DMS 273 (cell line): Measurements from ENCODE around the gene GABRG2.
A peak's percentile ranks its signal among the peaks of the same experiment; 100 is the strongest.
"Not testable (repeated sequence)": the region's sequence is repeated elsewhere in the genome, so short reads cannot be mapped to it uniquely, and the experiment has no call there.

Source experiments
- DNase-seq: peaks from one replicate; lab custom pipeline; 2025; ENCODE audit not compliant: unreplicated experiment; lab: John Stamatoyannopoulos, UW

The GABRG2 gene

DNA sequence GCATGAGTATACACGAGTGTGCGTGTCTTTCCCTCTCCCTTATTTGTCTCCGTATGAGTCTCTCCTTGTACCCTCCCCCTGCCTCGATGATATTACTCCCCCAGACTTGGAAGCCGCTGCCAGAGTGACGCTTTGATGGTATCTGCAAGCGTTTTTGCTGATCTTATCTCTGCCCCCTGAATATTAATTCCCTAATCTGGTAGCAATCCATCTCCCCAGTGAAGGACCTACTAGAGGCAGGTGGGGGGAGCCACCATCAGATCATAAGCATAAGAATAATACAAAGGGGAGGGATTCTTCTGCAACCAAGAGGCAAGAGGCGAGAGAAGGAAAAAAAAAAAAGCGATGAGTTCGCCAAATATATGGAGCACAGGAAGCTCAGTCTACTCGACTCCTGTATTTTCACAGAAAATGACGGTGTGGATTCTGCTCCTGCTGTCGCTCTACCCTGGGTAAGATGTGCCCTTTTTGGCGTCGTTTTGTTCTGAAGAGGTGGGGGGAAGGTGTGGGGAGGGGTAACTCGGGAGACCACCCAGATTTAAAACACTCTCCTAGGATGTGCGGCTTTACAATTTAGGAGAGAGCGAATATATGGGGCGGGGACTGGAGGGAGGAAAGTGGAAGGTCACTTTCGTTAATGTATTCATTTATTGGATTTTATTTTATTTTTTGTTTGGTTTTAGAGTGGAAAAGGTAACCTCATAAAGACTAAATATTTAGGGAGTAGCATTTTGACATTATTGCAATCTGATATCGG, at the start of gene GABRG2:
Gene GABRG2, plus strand, starts transcription at position 119 of the 757 bp plus-strand sequence. Its CDS starts 227 bp downstream, at position 346.
- DNase-seq, result no peak

- DNase-seq, result no peak
Observed at GRCh38 chr5:162025312-162025711, 42.3 kb upstream of the GABRG2 start.

DNA sequence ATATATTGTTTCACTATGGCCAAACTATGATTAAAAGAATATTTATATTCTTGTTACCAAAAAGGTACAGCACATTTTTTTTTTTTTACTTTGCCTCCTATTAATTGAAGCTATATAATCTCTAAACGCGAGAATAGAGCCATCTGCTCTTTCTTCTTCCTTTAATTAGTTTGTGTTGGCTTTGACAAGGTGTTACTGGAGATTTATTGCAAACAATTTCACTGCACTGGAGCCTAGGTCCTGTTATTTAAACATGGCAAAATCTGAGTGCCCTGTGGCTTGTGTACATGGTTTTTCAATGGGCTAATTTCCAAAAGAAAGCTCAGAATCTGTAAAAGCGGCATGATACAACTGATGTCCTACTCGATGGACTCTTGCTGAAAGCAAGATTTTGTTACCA, 40.8 kb upstream of the GABRG2 start:
- no peak for DNase-seq

GRCh38 chr5:162037431-162037830, 30.1 kb upstream of the GABRG2 start:
- no peak for DNase-seq

DNA sequence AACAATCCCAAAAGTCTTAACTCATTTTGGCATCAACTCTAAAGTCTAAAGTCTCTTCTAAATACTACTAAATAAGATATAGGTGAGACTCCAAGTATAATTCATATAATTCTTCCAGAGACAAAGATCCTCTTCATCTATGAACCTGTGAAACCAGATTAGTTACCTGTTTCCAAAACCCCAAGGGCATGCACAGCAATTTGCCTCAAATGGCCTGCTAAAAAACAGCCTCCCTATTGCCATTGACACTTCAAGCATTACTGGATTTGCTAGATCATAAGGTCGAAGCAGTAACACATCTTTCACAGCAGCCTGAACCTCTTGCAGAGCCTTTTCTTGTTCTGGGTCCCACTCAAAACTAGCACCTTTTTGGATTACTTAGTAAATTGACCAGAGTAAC, 20.3 kb upstream of the GABRG2 start:
- no peak for DNase-seq

- no peak for DNase-seq
Observed at GRCh38 chr5:162052676-162053075, 14.9 kb upstream of the GABRG2 start.

DNA sequence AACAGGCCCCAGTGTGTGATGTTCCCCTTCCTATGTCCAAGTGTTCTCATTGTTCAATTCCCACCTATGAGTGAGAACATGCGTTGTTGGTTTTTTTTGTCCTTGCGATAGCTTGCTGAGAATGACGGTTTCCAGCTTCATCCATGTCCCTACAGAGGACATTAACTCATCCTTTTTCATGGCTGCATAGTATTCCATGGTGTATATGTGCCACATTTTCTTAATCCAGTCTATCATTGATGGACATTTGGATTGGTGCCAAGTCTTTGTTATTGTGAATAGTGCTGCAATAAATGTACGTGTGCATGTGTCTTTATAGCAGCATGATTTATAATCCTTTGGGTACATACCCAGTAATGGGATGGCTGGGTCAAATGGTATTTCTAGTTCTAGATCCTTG, 12.5 kb upstream of the GABRG2 start:
- DNase-seq, result not testable (repeated sequence)

DNA sequence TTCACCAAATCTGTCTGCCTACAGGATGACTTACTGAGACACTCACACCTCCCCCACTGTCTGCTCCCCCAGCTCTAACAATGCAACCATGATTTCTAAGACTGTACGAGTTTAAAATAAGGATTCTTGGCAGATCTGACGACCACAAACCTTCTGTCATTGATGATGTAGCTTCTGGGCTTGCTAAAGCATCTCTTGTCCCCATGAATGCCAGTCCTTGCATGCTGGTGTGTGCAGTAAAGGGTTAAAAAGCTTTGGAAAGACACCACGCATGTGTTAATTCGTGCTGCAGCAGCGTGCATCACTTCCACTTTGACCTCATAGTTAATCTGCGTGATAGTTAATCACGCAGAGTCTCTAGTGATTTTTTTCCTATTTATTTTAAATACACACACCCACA, 411 bp upstream of the GABRG2 start:
- DNase-seq, result no peak

DNA sequence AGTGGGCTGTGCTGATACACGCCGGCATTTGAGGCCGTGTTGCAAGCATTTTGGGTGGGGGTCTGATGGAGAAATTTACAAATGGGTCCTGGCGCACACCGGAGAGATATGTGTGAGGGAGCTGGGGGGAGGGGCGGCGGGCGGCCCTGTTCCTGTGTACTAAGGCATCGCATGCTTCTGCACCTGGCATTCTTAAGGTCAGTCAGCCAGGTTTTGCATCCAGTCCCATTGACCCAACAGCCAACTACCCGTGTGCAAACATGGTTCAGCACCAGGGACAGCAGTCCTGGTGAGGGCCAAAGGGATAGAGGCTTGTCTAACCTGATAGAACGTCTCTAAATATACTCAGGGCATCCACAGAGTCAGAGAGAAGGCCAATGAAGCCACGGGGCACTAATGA, 839 bp downstream of the GABRG2 start:
- DNase-seq, result peak; percentile 7

GRCh38 chr5:162068936-162069335, 1.4 kb downstream of the GABRG2 start:
- no peak for DNase-seq

DNA sequence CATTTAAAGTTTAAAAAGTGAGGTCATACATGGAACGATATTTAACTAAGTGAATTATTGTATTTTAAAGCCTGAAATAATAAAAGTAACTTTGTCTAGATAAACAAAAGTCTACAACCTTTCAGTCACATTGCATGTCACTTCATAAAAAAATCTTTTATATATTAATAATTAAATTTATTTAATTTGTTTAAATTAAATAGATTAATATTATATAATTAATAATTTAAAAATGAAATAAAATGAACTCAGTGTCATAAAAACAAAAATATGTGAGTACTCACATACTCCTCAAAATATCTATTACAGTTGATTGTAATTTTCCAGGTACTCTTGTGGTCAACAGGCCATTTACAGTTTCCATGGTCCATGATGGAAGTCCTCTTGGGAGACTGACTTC, 11.2 kb downstream of the GABRG2 start:
- no peak for DNase-seq

- DNase-seq, result no peak
Observed at GRCh38 chr5:162091336-162091735, 23.8 kb downstream of the GABRG2 start.

DNA sequence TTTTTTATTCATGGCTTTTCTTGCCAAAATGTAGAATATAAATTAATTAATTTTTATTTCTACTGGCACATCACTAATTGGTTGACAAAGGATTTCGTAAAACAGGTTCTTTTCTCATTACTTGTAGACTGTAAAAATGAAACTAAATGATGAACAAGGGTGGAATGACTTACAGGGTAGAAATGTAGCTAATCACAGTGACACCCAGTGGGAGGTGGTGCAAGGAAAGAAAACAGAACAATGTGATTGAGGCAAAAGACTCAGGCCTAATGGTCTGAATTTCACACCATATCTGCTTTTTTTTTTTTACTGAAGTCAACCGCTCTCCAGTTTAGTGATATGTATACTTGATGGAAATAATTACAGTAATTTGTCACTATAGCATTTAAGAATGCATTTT, 28.9 kb downstream of the GABRG2 start:
- no peak for DNase-seq

DNA sequence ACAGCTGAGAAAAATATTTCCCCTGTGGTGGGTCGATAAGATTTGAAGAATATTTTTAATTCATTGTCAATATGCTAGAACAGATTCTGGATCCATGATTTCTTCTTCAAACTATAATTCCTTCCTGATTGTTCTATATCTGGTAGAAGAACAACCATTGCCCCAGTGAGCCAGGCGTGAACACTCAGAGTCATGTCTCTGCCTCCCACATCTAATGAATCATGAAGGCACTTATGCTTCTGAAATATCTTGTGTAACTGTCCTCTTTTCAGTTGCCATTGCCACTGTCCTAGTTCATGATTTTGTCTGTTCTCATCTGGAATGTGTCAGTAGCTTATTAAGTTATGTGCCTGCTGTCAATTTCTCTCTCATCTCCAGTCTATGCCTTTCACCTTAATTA, 40.0 kb downstream of the GABRG2 start:
- no peak for DNase-seq

GRCh38 chr5:162119801-162120200, 52.2 kb downstream of the GABRG2 start:
- DNase-seq, result no peak

DNA sequence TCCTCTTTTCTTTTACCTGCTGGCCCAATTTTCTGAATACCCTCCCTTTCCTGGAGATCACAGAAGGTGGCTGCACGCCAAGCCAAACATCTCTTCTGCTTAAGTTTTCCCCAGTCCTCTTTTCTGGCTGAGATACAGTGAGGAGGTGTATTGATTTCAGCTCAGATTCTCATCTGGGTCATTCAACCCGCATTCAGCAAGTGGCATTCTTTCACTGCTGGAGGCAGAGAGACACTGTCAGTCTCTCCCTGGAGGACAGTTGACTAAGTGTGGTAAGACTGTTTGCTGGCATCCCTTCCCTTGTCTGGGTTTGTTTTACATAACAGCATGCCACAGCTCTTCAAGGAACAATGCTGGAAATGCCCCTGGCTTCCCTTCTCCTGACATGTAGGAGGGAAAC, 60.5 kb downstream of the GABRG2 start:
- no peak for DNase-seq

GRCh38 chr5:162132348-162132747, 64.8 kb downstream of the GABRG2 start:
- no peak for DNase-seq

DNA sequence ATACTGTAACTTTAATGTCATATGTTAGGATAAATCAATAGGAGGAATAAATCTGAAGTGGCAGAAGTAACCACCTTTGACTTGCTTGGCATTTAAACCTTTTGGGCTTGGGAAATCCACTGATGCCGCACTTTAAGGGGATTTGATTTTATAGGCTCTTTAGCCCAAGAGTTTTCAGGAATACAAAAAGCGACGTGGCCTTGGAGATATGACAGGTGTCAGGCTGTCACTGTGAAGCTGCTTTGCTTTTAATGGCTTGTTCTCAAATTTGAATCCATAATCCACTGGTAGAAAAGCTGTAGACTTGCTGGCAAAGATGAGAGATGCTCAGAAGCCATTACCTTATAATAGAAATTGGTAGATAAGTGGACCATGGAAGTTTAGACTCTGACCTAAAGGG, 71.6 kb downstream of the GABRG2 start:
- no peak for DNase-seq

DNA sequence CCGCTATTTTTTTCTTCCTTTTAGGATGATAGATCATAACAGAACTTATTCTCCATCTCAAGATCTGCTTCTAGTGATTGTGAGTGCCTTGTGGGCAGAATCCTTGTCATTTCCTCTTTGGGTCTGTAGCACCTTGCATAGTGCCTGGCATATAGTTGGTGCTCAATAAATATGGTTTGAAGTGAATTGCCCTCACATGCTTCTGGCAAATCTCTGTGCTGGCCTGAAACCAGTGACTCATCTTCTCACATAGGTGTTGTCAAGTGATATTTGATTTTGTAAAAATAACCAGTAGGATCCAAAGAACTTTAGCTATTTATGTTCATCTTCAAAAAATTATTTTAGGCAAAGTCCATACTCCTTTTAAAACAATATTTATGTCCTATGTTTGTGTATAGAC, 86.7 kb downstream of the GABRG2 start:
- DNase-seq, result no peak

GRCh38 chr5:162160401-162160800, 92.8 kb downstream of the GABRG2 start:
- no peak for DNase-seq

DNA sequence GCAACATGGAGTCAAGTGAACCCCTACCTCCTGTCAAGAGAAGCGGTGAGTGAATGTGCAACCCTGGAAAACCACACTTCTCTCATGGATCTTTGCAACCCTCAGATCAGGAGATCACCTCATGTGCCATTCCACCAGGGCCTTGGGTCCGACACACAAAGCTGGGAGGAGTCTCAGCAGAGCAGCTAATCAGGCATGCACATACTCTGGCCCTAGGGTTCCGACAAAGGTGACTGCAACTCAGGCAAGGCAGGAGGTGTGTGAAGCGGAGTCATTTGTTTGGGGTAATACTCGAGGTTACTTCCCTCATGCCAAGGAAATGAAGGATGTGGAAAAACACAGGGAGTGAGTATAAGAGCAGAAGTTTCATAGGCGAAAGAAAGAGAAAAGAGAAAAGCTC, 96.1 kb downstream of the GABRG2 start:
- no peak for DNase-seq

- DNase-seq, result no peak
Observed at GRCh38 chr5:162174358-162174974, 106.9 kb downstream of the GABRG2 start.

- DNase-seq, result no peak
Observed at GRCh38 chr5:162187371-162187770, 119.8 kb downstream of the GABRG2 start.
